B cell (primary cell): ENCODE data around the gene TLCD2.

ENCODE experiments used
- CTCF ChIP-seq: fragments of 200-600 bp; IDR thresholded peaks from one replicate; pipeline ENCODE4 v1.8.0; 2022; ENCODE audit warnings: antibody characterized with exemption, mild to moderate bottlenecking
- EZH2 ChIP-seq: IDR thresholded peaks from 2 replicates; pipeline ENCODE4 v1.6.1; 2012; ENCODE audit warnings: borderline replicate concordance, low read depth, mild to moderate bottlenecking, moderate library complexity, low read length; ENCODE audit not compliant: insufficient read depth, poor library complexity, severe bottlenecking

DNA sequence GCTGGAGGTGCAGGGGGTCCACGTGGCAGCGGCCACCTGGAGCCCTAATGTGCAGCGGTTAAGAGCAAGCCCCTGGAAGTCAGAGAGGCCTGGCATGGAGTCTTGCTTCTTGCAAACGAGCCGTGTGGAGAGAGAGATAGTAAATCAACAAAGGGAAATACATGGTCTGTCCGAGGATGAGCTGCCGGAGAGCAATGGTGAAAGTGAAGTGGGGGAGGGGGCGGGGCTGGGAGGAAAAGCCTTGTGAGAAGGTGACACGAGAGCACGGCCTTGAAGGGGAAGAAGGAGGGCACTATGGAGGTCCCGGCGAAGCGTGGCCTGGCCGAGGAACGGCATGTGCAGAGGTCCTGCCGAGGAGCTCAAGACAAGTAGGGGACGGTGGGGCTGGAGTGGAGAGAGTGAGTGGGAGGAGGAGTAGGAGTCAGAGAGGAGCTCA lies 45.7 kb upstream of the TLCD2 start:
- TF ChIP-seq CTCF: no peak
- TF ChIP-seq EZH2: no peak
